CD4-positive, alpha-beta T cell treated with Interleukin-15 for 1 hour (primary cell): Measurements from ENCODE around the gene KIAA0232.
"Not testable (repeated sequence)": the region's sequence is repeated elsewhere in the genome, so short reads cannot be mapped to it uniquely, and the experiment has no call there.

ENCODE experiments used
- DNase-seq: peaks from one replicate; pipeline ENCODE4 v3.0.0-alpha.2; 2020

KIAA0232 gene

GRCh38 chr4:6887591-6888371 lies 105.3 kb downstream of the KIAA0232 start:
- DNase-seq: peak; percentile 26

GRCh38 chr4:6888506-6889071 lies 106.1 kb downstream of the KIAA0232 start:
- DNase-seq: no peak

DNA sequence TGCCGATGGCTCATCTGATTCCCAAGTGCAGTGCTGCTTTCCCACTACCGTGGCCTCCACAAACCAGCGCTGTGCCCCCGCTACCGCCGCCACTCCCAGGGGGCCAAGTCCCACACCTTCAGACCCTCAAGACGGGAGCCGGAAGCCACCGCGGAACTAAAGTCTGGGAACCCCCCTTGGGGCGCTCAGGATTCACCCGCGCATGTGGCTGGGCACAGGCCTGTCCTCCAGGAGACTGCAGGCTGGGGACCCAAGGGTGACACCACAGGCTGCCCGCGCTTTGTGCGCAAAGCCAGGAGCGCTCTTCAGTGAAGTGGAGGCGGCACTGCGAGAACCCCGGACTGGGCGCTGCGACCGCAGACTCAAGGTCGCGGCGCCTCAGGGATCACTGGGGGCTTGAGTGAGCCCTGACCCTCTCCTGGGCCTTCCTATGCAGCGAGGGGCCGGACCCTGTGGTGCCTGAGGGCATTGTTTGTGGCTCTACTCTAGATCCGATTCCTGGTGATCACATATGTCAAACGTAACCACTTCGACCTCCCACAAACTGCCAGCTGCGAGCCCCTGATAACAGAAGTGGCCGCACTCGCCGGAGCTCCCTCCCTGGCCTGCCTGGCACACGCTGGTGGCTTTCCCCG lies 106.7 kb downstream of the KIAA0232 start:
- DNase-seq: no peak

DNA sequence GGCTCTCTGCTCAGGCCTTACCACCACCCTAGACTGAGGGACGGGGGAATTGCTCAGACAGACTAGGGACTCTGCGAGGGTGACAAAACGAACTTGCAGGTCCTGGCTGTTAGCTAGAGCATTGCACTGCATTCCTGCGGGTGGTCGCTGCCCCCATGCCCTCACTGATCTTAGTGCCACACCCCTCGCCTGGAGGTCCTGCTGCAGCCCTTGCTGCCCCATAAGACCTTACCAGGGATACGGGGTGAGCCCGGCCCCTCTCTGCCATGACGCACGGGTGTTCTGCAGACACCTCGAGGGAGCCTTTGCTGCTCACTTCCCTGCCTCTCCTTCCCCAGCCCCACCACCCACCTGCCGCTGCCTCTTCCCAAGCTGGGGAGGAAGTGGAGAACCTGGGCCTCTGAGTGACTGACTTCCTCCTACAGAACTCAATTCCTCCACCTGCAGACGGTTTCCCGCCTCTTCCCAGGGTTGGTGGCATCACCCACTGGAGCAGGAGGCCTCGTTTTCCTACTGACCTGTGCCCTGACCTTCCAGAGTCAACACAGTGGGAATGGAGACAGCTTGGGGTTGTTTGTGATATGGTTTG lies 107.3 kb downstream of the KIAA0232 start:
- no peak for DNase-seq

DNA sequence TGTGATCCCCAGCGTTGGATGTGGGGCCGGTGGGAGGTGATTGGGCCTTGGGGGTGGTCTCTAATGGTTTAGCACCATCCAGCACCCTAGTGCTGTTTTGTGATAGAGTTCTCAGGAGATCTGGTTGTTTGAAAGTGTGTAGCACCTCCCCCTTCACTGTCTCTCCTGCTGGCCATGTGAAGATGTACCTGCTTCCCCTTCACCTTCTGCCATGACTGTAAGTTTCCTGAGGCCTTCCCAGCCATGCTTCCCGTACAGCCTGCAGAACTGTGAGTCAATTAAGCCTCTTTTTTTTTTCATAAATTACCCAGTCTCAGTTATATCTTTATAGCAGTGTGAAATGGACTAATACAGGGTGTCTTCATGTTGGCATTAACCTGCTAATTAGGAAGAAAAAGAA lies 107.8 kb downstream of the KIAA0232 start:
- DNase-seq: no peak

DNA sequence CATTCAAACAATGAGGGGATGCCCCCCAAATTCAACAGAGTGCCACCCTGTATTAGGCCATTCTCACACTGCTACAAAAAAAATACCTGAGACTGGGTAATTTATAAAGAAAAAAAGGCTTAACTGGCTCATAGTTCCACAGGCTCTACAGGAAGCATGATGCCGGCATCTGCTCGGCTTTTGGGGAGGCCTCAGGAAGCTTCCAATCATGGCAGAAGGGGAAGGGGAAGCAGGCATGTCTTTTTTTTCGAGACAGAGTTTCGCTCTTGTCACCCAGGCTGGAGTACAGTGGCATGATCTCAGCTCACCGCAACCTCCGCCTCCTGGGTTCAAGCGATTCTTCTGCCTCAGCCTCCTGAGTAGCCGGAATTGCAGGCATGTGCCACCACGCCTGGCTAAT lies 108.4 kb downstream of the KIAA0232 start:
- DNase-seq: not testable (repeated sequence)

DNA sequence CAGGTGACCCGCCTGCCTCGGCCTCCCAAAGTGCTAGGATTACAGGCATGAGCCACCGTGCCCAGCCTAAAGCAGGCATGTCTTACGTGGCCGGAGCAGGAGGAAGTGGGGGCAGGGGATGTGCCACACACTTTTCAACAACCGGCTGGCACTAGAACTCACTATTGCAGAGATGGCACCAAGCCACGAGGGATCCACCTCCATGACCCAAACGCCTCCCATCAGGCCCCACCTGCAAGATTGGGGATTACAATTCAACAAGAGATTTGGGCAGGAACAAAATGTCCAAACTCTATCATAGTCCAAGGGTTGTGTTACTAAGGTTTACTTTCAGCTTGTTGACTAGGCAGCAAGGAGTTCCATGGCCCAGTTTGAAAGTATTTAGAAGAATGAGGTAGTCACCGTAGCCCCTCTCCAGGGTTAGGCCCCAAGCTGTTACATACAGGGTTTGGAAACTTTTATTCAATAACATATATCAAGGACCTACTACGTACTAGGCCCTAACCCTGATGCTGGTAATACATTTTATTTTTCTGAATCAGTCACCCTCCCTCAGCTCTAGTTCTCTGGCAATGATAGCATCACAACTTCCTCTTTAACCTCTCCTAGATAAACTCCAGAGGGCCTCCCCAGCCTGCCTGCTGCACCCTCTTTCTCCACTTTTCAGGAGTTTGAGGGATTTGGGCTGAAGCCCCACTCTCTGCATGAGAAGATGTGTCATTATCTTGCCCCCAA lies 109.1 kb downstream of the KIAA0232 start:
- DNase-seq: no peak

DNA sequence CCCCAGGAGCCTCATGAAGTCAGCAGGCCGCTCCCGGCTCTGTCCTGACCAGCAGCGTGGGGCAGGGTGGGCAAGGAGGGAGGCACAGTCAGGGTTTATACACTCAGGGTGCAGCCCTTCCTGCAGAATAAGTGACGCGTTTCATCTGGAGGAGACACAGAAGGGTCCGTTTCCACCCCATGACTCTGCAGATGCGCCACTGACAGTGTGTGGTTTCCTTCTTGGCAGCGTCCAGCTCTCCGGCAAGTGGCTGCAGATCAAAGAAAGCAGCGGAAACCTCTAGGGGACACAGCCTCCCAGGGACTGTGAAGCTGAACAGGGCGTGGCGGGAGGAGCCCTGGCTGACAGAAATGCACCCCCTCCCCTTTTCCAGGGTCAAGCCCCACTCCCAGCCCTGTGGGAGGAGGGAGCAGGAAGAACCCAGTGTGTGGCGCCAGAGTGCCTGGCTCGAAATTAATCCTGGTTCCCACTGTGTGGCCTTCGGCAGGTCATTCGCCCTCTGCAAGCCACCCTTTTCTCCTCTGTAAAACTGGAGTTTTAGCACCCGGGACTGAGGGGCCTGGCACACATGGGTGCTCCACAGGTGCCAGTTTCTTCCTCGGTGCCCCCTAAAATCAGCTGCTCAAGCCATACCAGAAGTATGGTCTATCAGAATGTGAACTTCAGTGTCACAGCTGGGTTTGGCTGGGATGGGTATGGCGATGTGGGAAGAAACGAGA lies 109.8 kb downstream of the KIAA0232 start:
- DNase-seq: peak; percentile 52

DNA sequence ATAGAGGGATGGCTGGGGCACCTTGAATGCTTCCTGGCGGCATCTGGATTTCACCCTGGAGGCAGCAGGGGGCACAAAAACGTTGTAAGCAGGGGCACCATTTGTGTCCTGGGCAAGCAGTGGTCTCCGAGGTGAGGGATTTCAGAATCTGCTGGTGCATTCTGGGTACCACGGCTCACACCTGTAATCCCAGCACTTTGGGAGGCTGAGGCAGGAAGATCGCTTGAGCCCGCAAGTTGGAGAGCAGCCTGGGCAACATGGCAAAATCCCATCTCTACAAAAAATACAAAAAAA lies 110.3 kb downstream of the KIAA0232 start:
- no peak for DNase-seq

- no peak for DNase-seq
These were observed 111.0 kb downstream of the KIAA0232 start for GRCh38 chr4:6893449-6894085.

DNA sequence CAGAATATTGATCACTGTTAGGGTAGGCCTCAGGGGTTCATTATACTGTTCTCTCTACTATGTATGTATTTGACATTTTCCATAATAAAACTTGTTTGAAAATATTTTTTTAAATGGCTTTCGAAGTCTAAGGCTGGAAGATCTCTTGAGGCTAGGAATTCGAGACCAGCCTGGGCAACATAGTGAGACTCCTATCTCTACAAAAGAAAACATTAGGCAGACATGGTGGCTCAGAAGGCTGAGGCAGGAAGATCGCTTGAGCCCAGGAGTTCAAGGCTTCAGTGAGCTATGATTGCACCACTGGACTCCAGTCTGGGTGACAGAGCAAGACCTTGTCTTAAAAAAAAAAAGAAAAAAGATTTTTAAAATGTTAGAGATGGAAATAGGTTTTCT lies 111.6 kb downstream of the KIAA0232 start:
- DNase-seq: no peak

GRCh38 chr4:6894528-6895498 lies 112.3 kb downstream of the KIAA0232 start:
- DNase-seq: no peak

DNA sequence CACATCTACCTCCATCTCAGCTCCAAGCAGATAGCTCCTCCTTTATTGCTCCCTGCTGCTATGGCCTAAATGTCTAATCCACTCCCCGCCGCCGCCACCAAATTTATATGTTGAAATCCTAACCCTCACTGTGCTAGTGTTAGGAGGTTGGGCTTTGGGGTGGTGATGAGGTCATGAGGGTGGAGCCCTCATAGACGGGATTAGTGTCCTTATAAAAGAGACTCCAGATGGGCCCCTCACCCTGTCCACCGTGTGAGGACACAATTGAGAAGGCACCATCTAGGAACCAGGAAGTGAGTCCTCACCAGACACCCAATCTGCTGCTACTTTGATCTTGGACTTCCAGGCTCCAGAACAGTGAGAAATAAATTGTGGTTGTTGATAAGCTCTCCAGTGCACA lies 113.5 kb downstream of the KIAA0232 start:
- no peak for DNase-seq

DNA sequence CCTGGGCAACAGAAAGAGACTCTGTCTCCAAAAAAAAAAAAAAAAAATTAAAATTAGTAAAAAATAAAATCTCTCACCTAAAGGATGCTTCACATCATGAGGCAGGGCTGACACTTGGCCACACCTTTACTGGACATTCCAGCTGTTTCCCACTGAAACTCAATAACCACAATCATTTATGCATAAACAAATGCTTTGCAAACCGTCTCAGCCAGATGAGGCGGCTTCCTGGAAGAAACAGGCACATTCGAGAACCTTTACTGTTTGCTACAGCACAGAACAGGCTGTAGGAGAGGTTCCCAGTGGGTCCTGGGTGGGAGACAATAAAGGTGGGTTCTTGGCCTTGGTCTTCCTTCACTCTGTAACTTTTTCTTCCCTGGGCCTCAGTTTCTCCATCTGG lies 116.2 kb downstream of the KIAA0232 start:
- no peak for DNase-seq

DNA sequence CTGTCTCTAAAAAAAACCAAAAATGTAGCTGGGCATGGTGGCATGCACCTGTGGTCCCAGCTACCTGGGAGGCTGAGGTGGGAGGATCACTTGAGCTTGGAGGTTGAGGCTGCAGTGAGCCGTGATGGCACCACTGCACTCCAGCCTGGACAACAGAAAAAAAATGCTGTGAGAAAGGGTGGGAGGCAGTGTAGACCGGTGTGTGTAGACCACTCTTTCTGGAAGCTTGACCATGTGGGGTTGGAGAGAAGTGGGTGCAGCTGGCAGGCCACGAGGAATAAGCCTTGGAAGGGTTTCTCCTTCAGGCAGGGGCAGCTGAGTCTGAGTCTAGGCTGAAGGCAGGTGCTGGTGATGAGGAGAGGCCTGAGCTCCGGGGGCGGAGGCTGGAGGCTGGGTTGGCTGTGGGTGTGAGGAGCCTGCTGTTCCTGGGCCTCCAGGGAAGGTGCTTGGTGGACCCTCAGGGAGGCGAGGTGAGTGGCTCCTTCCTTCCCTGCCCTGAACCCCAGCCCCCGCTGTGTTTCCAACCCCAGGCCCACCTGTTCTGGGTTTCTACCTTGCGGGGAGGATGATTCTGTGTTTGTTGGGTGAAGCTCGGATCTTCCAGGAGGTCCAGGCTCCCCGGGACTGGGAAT lies 117.8 kb downstream of the KIAA0232 start:
- DNase-seq: no peak

DNA sequence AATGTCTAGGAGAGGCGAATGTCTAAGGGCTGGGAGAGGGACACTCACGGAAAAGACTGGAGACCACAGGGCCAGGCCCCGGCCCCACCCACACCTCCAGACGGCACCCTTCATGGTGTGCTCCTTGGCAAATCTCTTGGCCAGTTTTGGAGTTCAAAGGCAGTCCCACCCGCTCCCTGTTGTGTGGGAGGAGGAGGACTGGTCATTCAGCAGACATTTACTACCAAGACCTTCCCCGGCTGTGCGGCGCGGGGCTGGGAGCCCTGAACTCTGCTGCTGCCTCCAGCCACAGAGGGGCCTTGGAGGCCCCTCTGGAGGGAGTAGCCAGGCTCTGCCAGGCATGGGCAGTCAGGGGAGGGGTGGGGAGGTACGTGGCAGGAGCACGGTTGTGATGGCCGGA lies 118.4 kb downstream of the KIAA0232 start:
- no peak for DNase-seq

GRCh38 chr4:6901669-6902317 lies 119.3 kb downstream of the KIAA0232 start:
- DNase-seq: no peak

GRCh38 chr4:6902318-6903042 lies 120.0 kb downstream of the KIAA0232 start:
- DNase-seq: no peak
